Measurements from ENCODE around the gene GRM8.
A peak's percentile ranks its signal among the peaks of the same experiment; 100 is the strongest.

The GRM8 gene

GRCh38 chr7:127252778-127253280 lies at the start of gene GRM8:
TSS of gene GRM8 (minus strand) at chr7:127252941.
- H3K4me3 ChIP-seq = peak within 1 kb of the TSS; percentile 46 to 65 (median 52)
- peak within 1 kb of the TSS in 1 of 21 experiments; percentile 45 for H3K27ac ChIP-seq

GRCh38 chr7:127290801-127291361 lies 38.1 kb upstream of the GRM8 start:
- no peak overlapping the region for H3K4me3 ChIP-seq
- no peak overlapping the region for H3K27ac ChIP-seq

DNA sequence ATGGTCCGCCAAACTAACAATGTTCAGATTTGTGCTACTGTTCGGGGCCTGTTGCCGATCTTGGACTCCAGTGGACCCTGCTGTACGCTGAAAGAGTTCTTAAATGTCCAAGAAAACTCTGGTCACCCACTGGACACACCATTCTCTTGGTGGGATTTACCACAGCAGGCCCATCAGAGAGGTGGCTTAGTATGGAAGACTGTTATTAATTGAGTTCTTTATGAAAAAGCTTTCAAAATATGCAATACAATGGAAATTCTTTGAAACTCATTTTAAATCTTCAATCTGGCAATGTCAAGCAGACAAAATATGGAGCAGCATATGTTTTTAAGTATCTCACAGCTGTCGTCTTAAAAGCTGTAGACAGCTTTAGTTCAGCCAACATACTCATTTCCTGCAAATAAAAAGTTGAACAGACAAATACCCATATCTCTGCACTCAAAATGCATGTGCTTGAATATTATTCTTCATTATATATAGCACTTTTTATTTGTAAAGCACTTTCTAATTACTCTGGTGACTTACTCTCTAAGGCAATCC lies 37.4 kb upstream of the GRM8 start:
- Histone ChIP-seq H3K4me3 (no peak overlapping the region), H3K27ac (no peak overlapping the region)

DNA sequence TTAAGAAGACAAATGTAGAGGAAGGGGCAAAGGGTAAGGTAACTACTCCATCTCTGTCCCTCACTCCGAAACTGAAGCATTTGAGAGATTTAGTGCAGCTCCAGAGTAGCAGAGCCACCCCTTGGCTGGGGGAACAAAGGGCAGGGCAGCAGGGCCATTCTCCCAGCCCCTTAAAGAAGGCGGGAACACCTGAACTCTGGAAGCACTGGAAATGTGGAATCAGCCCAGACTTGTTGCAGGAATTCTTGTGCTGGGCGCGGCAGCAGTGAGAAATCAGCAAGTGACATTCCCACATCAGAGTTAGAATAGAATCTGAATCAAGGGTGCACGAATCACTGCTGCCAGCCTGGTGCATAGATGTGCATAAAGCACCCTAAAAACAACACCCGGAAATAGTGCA lies 34.4 kb upstream of the GRM8 start:
- Histone ChIP-seq H3K4me3 (no peak overlapping the region), H3K27ac (no peak overlapping the region)

DNA sequence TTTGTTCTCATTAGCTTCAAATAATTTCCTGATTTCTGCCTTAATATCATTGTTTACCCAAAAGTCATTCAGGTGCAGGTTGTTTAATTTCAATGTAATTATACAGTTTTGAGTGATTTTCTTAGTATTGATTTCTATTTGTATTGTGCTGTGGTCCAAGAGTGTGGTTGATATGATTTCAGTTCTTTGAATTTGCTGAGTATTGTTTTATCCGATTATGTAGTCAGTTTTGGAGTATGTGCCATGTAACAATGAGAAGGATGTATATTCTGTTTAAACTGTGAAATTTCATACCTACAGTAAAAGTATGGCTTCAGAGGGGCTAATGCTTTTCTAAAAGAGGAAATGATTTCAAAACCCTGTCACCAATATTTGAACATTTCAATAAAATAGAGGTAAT lies 17.4 kb upstream of the GRM8 start:
- Histone ChIP-seq H3K4me3 (no peak overlapping the region), H3K27ac (no peak overlapping the region)

- Histone ChIP-seq H3K4me3 (no peak overlapping the region), H3K27ac (no peak overlapping the region)
These were observed 13.3 kb upstream of the GRM8 start for GRCh38 chr7:127266047-127266446.

DNA sequence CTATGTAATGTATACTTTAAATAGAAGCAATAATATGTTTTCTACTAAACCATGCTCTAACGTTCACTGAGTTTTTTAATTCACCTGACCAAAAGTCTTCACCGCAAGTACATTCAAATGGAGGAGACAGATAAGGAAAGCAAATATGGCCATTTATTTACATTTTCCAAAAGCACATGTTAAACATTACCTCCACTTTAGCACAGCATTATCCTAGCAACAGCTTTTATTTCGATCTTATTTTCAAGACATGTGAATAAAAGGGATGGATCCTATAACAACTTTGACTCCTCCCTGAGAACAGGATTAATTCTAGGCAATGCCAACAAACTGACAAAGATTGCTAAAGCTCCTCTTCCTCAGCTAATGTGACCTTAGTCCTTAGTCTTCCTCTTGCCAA lies 11.5 kb upstream of the GRM8 start:
- H3K4me3 ChIP-seq = no peak overlapping the region
- H3K27ac ChIP-seq = no peak overlapping the region

DNA sequence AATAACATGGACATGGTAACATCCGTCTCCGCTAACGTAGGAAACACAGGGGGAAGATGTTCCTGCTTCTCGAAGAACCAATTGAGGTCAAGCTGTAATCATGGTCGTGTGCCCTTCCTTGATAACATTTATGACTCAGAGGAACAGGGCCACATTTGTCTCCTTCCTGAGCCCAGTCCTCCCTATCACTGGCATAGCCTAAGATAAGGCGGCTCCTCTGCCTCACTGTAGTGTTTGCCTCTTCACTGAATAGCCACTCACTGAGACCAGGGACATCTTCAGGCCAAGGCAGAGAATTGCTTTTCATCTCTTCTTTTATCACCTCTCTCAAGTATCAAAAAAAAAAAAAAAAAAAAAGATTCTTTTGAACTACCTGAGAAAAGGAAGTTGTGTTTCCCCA lies 5.4 kb upstream of the GRM8 start:
- Histone ChIP-seq H3K4me3 (no peak overlapping the region), H3K27ac (no peak overlapping the region)

GRCh38 chr7:127257086-127257485 lies 4.3 kb upstream of the GRM8 start:
- no peak overlapping the region for H3K27ac ChIP-seq
- H3K4me3 ChIP-seq = no peak overlapping the region

GRCh38 chr7:127256041-127256725 lies 3.4 kb upstream of the GRM8 start:
- Histone ChIP-seq H3K4me3 (no peak overlapping the region), H3K27ac (no peak overlapping the region)

DNA sequence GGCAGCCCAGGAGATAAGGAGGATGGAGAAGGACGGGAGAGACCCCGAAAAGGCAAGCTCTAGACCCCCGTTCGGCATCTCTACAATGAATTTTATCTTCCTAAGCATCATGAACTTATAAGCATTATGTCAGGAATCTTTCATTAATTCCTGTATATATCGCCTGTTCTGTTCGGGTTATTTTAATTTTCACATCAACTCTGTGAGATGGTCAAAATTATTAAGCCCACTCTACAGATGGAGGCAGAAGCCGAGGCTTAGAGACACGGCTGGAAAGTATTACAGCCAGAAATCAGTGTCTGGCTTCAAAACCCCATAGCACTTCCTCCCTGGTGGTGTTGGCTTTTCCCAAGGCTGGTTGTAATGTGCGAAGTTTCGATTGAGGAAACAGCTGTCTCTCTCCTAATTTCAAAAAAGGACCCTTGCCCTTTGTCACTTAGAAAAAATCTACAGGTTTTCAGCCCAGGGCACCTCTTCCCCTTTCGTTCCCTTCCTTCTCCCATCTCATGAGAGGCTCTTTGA lies 1.5 kb upstream of the GRM8 start:
- Histone ChIP-seq H3K4me3 (peak overlapping the region in 6 of 7 experiments; percentile 46 to 65 (median 52)), H3K27ac (no peak overlapping the region)

DNA sequence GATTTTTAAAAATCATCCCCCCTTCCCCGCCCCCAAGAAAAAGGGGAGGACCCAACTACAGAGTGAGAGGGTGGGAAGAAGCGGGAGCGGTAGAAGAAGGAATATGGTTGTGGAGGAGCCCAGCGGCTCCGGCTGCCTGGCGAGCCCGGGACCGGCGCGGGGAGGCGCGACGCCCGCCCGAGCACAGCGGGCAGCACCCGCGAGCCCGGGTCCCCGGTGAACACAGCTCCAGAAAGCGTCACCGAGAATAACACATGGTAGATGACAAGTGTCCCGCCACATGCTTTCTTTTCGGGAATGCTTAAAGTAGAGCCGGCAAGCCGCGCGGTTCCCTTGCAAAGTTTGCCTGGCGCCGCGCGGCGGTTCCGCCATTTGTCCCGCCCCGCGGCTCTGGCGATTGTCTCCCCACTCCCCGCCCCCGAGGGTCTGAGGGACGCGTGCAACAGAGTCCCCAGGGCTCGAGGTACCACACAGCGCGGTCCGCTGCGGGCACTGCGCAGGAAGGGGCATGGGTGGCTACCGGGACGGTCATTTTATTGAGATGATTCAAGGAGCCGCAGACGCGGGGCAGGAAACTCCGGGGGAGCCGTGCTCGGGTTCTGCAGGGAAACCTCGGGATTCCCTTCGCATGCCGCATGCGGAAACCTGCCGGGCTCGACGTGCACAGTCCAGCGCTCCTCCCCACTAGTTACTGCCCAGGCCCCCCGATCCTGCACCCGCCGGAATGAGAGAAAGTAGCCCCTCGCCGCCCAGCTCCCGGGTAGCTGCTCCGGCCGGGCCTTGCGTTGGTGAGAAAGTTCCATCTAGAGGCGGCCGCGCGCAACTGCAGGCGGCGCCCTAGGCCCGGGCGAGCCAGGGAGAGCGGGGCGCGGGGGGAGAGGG lies 781 bp upstream of the GRM8 start:
- peak overlapping the region in 1 of 21 experiments; percentile 45 for H3K27ac ChIP-seq
- peak overlapping the region; percentile 46 to 65 (median 52) for H3K4me3 ChIP-seq

- Histone ChIP-seq H3K4me3 (peak overlapping the region; percentile 46 to 65 (median 52)), H3K27ac (peak overlapping the region in 1 of 21 experiments; percentile 45)
These were observed 396 bp downstream of the GRM8 start for GRCh38 chr7:127252377-127252713.

GRCh38 chr7:127251465-127252376 lies 1.0 kb downstream of the GRM8 start:
- peak overlapping the region; percentile 3 to 65 (median 52) for H3K4me3 ChIP-seq
- H3K27ac ChIP-seq = no peak overlapping the region

- H3K4me3 ChIP-seq = peak overlapping the region in 1 of 7 experiments; percentile 64
These were observed 1.7 kb downstream of the GRM8 start for GRCh38 chr7:127251036-127251464.

GRCh38 chr7:127250312-127251035 lies 2.3 kb downstream of the GRM8 start:
- Histone ChIP-seq H3K27ac (no peak overlapping the region), H3K4me3 (no peak overlapping the region)

More at GRCh38 chr7:127251036-127251464, 1.7 kb downstream of the GRM8 start:
- no peak overlapping the region for H3K27ac ChIP-seq

- H3K4me3 ChIP-seq = no peak overlapping the region
- no peak overlapping the region for H3K27ac ChIP-seq
These were observed 7.1 kb downstream of the GRM8 start for GRCh38 chr7:127245607-127246006.

- Histone ChIP-seq H3K4me3 (no peak overlapping the region), H3K27ac (no peak overlapping the region)
These were observed 7.7 kb downstream of the GRM8 start for GRCh38 chr7:127245002-127245401.
